ENCODE measurements around the gene TNRC18. TPM values are rescaled to one million over a fixed set of nuclear protein-coding genes. Genes with fewer than 3 reads are reported as not detected.

Gene TNRC18
- polyA plus RNA-seq, 3 donors: 0.64 to 49.9 (median 0.70) TPM

DNA sequence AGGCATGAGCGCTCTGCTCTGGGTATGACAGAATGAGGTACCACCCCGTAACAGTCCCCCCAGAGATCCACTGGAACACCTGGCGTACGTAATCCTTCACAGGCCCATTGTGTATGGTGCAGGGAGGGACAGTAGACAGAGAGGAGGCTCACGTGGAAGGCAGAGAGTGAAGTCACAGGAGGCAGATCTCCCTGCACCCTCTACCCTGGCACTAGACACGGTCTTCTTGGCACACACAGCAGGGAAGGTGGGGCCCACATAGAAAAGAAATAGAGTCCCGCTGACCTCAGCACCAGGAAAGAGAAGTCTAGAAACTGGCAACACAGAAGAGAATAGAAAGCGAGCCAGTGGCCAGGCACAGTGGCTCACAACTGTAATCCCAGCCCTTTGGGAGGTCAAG is 89.0 kb downstream of the TNRC18 start:
- H3K4me3 Mint-ChIP-seq: no peak overlapping the region
- peaks cover 0 to 6% (median 3%) of the 10 kb centered on the region in 7 donors for H3K9me3 Mint-ChIP-seq
- Histone ChIP-seq H2AFZ (ENCODE audit: insufficient read depth, low read depth, low read length, poor library complexity, severe bottlenecking) (no peak overlapping the region), H3K27me3 (ENCODE audit: control insufficient read depth in 2 of 2, insufficient read depth in 2 of 2, low read length in 2 of 2) (no peaks in the 10 kb centered on the region), H3K4me2 (replicated peaks; ENCODE audit: extremely low read depth, low read length, poor library complexity, severe bottlenecking) (no peak overlapping the region), H3K4me1 (ENCODE audit: control insufficient read depth in 1 of 2, insufficient read depth in 2 of 2, low read length in 2 of 2) (peaks cover 5 to 11% of the 10 kb centered on the region in 2 donors), H3K79me2 (ENCODE audit: insufficient read depth, low read length) (peaks cover 68% of the 10 kb centered on the region), H3K9me3 (replicated peaks in 1 of 2; ENCODE audit: control insufficient read depth in 1 of 2, insufficient read depth in 1 of 2, low read length in 2 of 2) (no peaks in the 10 kb centered on the region), H3K27ac (ENCODE audit: low read depth in 1 of 2, low read length in 2 of 2) (no peak overlapping the region), H4K20me1 (ENCODE audit: insufficient read depth, low read length) (peaks cover 100% of the 10 kb centered on the region), H3K36me3 (replicated peaks in 1 of 2; ENCODE audit: control insufficient read depth in 1 of 2, insufficient read depth in 2 of 2, low read length in 2 of 2) (peaks cover 79 to 100% of the 10 kb centered on the region in 2 donors), H3K4me3 (replicated peaks in 1 of 3; ENCODE audit: low read depth in 2 of 3, low read length in 3 of 3) (no peak overlapping the region), H3K9ac (ENCODE audit: insufficient read depth, low read length, poor library complexity, severe bottlenecking) (no peak overlapping the region)
- WGBS (ENCODE audit: insufficient coverage): 98% methylated on average over 6 of the region's 8 CpGs
- H3K27ac Mint-ChIP-seq: no peak overlapping the region
- H3K4me1 Mint-ChIP-seq: peaks cover 8% of the 10 kb centered on the region
- peaks cover 78 to 97% of the 10 kb centered on the region in 2 donors for H3K36me3 Mint-ChIP-seq
- intact Hi-C loops (cut with micrococcal nuclease): no loop called here
- peaks cover 0 to 3% (median 0%) of the 10 kb centered on the region in 3 donors for H3K27me3 Mint-ChIP-seq (ENCODE audit: low read depth in 3 of 3)
- no peak for DNase-seq
- TF ChIP-seq, protein P1, sequence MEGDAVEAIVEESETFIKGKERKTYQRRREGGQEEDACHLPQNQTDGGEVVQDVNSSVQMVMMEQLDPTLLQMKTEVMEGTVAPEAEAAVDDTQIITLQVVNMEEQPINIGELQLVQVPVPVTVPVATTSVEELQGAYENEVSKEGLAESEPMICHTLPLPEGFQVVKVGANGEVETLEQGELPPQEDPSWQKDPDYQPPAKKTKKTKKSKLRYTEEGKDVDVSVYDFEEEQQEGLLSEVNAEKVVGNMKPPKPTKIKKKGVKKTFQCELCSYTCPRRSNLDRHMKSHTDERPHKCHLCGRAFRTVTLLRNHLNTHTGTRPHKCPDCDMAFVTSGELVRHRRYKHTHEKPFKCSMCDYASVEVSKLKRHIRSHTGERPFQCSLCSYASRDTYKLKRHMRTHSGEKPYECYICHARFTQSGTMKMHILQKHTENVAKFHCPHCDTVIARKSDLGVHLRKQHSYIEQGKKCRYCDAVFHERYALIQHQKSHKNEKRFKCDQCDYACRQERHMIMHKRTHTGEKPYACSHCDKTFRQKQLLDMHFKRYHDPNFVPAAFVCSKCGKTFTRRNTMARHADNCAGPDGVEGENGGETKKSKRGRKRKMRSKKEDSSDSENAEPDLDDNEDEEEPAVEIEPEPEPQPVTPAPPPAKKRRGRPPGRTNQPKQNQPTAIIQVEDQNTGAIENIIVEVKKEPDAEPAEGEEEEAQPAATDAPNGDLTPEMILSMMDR (IDR thresholded peaks at IDR 0.05): no peak

DNA sequence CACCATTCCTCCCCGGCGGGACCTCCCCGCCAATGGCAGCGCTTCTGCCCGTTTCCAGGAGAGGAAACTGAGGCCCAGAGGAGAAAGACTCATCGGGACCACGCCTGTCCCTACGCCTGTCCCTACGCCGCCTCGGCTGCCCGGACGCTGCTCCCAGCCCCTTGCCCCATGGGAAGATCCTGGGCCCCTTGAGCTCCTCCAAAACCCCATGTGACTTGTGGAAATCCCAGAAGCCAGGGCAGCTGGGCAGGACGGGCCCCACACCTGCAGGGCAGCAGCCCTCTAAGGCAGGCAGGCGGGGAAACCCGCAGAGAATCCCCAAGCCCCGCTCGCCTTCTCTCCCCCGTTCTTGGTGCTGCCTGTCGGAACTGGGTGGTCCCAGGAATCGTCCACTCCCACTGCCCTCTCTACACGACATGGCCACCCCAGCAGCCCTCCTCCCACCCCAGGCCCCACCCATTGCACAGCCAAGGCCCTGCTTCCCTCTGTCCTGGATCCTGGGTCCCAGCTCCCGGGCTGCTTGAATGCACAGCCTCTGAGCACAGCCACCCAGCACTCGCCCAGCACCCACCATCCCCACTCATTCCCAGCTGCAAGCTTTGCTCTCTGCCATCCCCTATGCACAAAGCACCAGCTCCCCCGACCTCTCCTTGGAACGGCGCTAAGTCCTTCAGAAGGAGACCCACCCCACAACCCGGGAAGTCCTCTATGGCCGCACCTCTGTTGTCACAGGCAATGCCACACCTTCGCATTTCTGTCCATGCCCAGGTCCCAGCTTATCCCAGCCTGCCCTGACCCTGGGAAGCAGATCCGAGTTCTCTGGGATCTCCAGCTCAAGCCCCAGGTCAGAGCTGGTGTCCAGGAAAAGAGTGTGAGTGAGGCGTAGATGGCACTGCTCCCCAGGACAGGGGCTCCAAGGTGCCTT is 90.3 kb downstream of the TNRC18 start:
- no peak overlapping the region for H3K9ac ChIP-seq (ENCODE audit: insufficient read depth, low read length, poor library complexity, severe bottlenecking)

More for the DNA sequence above, 90.3 kb downstream of the TNRC18 start:
- Mint-ChIP-seq H3K36me3 (peaks cover 73 to 97% of the 10 kb centered on the region in 2 donors), H3K4me1 (peaks cover 8% of the 10 kb centered on the region), H3K27ac (no peak overlapping the region), H3K27me3 (ENCODE audit: low read depth in 3 of 3) (peaks cover 0 to 4% (median 0%) of the 10 kb centered on the region in 3 donors), H3K4me3 (no peak overlapping the region), H3K9me3 (peaks cover 0 to 6% (median 3%) of the 10 kb centered on the region in 7 donors)
- H3K4me1 ChIP-seq (ENCODE audit: control insufficient read depth in 1 of 2, insufficient read depth in 2 of 2, low read length in 2 of 2): peaks cover 5 to 11% of the 10 kb centered on the region in 2 donors
- no peak overlapping the region for H3K27ac ChIP-seq (ENCODE audit: low read depth in 1 of 2, low read length in 2 of 2)
- 97% methylated on average over 28 of the region's 32 CpGs for WGBS (ENCODE audit: insufficient coverage)
- peaks cover 57% of the 10 kb centered on the region for H3K79me2 ChIP-seq (ENCODE audit: insufficient read depth, low read length)
- no peaks in the 10 kb centered on the region for H3K9me3 ChIP-seq (replicated peaks in 1 of 2; ENCODE audit: control insufficient read depth in 1 of 2, insufficient read depth in 1 of 2, low read length in 2 of 2)
- no peak overlapping the region for H2AFZ ChIP-seq (ENCODE audit: insufficient read depth, low read depth, low read length, poor library complexity, severe bottlenecking)
- H3K4me2 ChIP-seq (replicated peaks; ENCODE audit: extremely low read depth, low read length, poor library complexity, severe bottlenecking): no peak overlapping the region
- peaks cover 94% of the 10 kb centered on the region for H4K20me1 ChIP-seq (ENCODE audit: insufficient read depth, low read length)
- intact Hi-C loops (cut with micrococcal nuclease): no loop called here
- no peak for DNase-seq
- H3K4me3 ChIP-seq (replicated peaks in 1 of 3; ENCODE audit: low read depth in 2 of 3, low read length in 3 of 3): no peak overlapping the region
- TF ChIP-seq, protein P1 (IDR thresholded peaks at IDR 0.05): no peak
- no peaks in the 10 kb centered on the region for H3K27me3 ChIP-seq (ENCODE audit: control insufficient read depth in 2 of 2, insufficient read depth in 2 of 2, low read length in 2 of 2)
- H3K36me3 ChIP-seq (replicated peaks in 1 of 2; ENCODE audit: control insufficient read depth in 1 of 2, insufficient read depth in 2 of 2, low read length in 2 of 2): peaks cover 76 to 100% of the 10 kb centered on the region in 2 donors

All from CD14-positive monocyte (primary cell).